Keratinocyte (primary cell): ENCODE data around the gene RGS6.

ENCODE experiments used
- EZH2 ChIP-seq: IDR thresholded peaks from one replicate; pipeline ENCODE4 v1.6.1; 2012; ENCODE audit warnings: inconsistent platforms, mild to moderate bottlenecking, low read length, moderate library complexity
- TF ChIP-seq, protein P1 (sequence below), 3 experiments: IDR thresholded peaks in 1 of 3; conservative IDR thresholded peaks in 1 of 3; optimal IDR thresholded peaks in 1 of 3; 2 replicates in 2 of 3; 3 replicates in 1 of 3; pipeline versions ENCODE3 to v1.5.1; 2011; ENCODE audit warnings: low read length in 3 of 3, mild to moderate bottlenecking in 3 of 3, moderate library complexity in 2 of 3, control low read depth in 1 of 3, inconsistent platforms in 1 of 3; ENCODE audit not compliant: insufficient read depth in 2 of 3; ENCODE audit errors: extremely low read depth in 1 of 3

DNA sequence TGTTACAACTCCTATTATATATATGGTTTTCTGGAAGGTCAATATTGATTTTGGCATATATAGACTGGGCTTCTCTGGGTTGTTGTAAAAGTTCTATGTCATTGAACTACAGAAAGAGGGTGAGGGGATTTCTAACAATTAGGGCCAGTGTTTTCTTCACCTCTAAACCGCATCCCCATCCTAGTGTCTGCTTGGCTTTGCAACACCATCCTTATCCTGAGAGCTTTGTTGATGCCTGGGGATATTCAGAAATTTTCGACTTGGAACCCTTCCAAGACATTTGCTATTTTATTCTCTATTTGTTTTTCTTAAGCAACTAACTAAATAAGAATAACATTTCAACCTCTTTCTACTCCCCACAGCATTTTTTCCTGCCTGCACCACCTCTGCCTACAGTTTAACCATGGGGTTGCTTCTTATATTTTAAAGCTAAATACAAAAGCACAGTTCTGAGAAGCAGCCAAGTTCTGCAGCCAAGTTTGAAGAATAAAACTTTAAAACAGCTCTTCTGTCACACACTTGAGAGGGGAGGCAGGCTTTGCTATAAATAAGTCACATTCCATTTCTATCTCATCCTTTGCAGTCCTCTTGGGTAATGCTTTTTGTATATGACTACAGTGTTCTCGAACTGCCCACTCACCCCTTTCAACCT lies 53.4 kb downstream of the RGS6 start:
- TF ChIP-seq, protein P1, sequence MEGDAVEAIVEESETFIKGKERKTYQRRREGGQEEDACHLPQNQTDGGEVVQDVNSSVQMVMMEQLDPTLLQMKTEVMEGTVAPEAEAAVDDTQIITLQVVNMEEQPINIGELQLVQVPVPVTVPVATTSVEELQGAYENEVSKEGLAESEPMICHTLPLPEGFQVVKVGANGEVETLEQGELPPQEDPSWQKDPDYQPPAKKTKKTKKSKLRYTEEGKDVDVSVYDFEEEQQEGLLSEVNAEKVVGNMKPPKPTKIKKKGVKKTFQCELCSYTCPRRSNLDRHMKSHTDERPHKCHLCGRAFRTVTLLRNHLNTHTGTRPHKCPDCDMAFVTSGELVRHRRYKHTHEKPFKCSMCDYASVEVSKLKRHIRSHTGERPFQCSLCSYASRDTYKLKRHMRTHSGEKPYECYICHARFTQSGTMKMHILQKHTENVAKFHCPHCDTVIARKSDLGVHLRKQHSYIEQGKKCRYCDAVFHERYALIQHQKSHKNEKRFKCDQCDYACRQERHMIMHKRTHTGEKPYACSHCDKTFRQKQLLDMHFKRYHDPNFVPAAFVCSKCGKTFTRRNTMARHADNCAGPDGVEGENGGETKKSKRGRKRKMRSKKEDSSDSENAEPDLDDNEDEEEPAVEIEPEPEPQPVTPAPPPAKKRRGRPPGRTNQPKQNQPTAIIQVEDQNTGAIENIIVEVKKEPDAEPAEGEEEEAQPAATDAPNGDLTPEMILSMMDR (optimal IDR thresholded peaks at IDR 0.05 in 1 of 3, IDR thresholded peaks at IDR 0.05 in 1 of 3, conservative IDR thresholded peaks at IDR 0.05 in 1 of 3; ENCODE audit: extremely low read depth in 1 of 3, insufficient read depth in 2 of 3, low read length in 3 of 3): no peak
- no peak for TF ChIP-seq EZH2
